OCI-LY1 (cell line): Measurements from ENCODE around the gene PXYLP1.

Source experiments
- CTCF ChIP-seq: fragments of 200-600 bp; sonication (generic), shearing (Covaris generic); IDR thresholded peaks from 2 replicates; pipeline ENCODE4 v1.5.1; 2017; ENCODE audit warnings: mild to moderate bottlenecking, antibody characterized with exemption, low read length, moderate library complexity, mixed read lengths
- EZH2 ChIP-seq: fragments of 200-600 bp; sonication (generic), shearing (Covaris generic); IDR thresholded peaks from 2 replicates; pipeline ENCODE4 v1.8.0; 2017; ENCODE audit warnings: borderline replicate concordance, mixed run types, mild to moderate bottlenecking, antibody characterized with exemption, low read length, moderate library complexity, mixed read lengths

GRCh38 chr3:141201122-141201521, 30.5 kb upstream of the PXYLP1 start:
- no peak for TF ChIP-seq CTCF
- TF ChIP-seq EZH2: no peak
